Measurements from ENCODE around the gene POGK.

The POGK gene

DNA sequence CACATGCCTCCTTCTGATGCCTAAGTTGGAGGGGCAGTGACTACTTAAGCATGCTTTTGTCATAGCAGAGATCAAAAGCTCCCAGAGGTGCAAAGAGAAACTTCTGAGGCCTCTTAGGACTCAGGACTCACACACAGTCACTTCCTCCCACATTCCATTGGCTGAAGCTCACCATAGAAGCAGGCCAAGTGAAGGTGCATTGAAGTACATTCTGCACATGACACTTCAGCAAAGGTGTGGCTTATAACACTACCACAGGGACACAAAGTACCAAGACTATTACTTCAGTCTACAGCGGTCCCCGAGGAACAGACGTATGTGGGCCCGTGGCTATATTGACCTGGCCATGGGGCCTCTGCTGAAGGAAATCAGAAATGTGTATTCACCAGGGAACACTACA, 2.5 kb upstream of the POGK start:
- TF ChIP-seq TAF1 (IDR thresholded peaks at IDR 0.05; ENCODE audit: borderline replicate concordance, insufficient read depth, low read length) (no peak), FOXP2 (optimal IDR thresholded peaks at IDR 0.05; ENCODE audit: borderline replicate concordance, extremely low read depth, extremely low read length, insufficient read depth) (no peak)

DNA sequence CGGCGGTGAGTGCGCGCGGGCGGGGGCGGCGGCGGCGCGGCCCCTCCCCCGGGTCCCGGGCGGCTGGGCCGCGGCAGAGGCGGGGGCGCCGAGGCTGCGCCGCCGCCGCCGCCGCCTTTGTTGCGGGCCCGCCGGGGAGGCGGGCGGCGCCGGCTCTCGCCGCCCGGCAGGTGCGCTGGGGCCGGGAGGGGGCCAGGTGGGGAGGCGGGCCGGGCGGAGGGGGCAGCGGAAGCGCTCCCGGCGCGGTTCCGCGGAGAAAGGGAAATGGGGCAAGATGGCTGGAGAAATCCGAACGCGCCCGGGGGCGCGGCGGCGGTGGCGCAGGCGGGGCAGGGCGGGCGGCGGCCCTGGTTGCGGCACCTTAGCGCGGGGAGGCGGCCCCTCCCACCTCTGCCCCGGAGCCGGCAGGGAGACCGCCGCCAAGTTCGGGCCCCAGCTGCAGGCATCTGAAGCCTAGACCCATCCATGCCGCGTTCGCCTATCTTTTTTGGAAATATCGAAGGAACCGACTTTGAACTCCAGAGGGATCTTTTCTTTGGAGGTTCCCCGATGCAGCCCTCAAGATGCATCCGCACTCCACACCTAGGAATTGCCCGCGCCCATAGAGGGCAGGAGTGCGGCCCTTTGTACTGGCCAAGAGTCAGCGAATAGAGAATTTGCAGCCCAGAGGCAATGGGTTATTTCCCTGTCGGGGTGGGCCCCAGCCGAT, 479 bp downstream of the POGK start:
- 0 out of 2 replicates have a peak, but pooled peaks have one; percentile 18 for TF ChIP-seq SIN3A (IDR thresholded peaks at IDR 0.05; ENCODE audit: borderline replicate concordance, insufficient read depth, low read length)
- TF ChIP-seq FOXP2 (optimal IDR thresholded peaks at IDR 0.05; ENCODE audit: borderline replicate concordance, extremely low read depth, extremely low read length, insufficient read depth) = no peak

DNA sequence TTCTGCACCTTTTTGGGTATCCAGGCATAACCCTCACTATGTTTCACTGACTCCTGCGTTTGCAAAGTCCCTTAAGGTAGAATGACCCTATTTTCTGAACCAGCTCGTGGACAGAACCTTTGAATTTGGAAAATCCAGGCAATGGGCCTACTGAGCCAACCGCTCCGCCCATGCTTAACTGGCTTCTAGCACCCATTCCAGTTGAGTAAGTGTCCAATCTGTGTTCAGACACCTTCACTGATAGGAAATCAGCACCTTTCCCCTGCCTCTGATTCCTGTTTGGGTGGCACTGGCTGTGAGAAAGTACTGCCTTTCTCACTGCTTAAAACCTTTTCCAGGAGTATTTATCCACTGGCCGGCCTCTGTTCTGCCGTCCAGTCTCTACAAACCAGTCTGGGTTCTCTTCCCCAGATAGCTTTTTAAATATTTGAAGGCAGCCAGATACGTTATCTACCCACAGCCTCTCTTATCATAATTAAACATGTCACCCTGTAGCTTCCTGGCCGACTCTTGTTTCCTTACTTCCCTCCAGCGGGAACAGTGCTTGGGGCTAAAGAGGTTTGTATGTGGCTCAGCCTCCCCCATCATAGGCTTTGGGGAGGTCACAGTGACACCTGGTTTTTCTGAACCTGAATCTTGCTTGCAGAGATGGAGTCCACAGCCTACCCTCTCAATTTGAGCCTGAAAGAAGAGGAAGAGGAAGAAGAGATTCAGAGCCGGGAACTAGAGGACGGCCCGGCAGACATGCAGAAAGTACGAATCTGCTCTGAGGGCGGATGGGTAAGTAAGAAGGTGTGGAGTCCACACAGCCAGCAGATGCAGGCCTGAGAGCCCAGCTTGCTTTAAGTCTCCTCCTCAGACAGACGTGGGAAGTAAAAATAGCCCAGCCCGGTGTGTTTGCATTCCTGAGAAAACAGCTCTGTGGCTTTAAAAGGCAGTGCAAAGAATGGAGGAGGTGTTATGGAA, 1.3 kb downstream of the POGK start:
- TF ChIP-seq, protein P1, sequence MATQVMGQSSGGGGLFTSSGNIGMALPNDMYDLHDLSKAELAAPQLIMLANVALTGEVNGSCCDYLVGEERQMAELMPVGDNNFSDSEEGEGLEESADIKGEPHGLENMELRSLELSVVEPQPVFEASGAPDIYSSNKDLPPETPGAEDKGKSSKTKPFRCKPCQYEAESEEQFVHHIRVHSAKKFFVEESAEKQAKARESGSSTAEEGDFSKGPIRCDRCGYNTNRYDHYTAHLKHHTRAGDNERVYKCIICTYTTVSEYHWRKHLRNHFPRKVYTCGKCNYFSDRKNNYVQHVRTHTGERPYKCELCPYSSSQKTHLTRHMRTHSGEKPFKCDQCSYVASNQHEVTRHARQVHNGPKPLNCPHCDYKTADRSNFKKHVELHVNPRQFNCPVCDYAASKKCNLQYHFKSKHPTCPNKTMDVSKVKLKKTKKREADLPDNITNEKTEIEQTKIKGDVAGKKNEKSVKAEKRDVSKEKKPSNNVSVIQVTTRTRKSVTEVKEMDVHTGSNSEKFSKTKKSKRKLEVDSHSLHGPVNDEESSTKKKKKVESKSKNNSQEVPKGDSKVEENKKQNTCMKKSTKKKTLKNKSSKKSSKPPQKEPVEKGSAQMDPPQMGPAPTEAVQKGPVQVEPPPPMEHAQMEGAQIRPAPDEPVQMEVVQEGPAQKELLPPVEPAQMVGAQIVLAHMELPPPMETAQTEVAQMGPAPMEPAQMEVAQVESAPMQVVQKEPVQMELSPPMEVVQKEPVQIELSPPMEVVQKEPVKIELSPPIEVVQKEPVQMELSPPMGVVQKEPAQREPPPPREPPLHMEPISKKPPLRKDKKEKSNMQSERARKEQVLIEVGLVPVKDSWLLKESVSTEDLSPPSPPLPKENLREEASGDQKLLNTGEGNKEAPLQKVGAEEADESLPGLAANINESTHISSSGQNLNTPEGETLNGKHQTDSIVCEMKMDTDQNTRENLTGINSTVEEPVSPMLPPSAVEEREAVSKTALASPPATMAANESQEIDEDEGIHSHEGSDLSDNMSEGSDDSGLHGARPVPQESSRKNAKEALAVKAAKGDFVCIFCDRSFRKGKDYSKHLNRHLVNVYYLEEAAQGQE (IDR thresholded peaks at IDR 0.05; ENCODE audit: insufficient read depth in 1 of 2, low read depth in 2 of 2, low read length in 2 of 2) = no peak
- TF ChIP-seq SIN3A (IDR thresholded peaks at IDR 0.05; ENCODE audit: borderline replicate concordance, insufficient read depth, low read length) = no peak
- no peak for TF ChIP-seq TAF1 (IDR thresholded peaks at IDR 0.05; ENCODE audit: borderline replicate concordance, insufficient read depth, low read length)
- no peak for TF ChIP-seq POLR2AphosphoS5 (IDR thresholded peaks at IDR 0.05; ENCODE audit: low read depth, low read length)
- no peak for TF ChIP-seq FOXP2 (optimal IDR thresholded peaks at IDR 0.05; ENCODE audit: borderline replicate concordance, extremely low read depth, extremely low read length, insufficient read depth)

- TF ChIP-seq TAF1 (IDR thresholded peaks at IDR 0.05; ENCODE audit: borderline replicate concordance, insufficient read depth, low read length) (no peak), POLR2AphosphoS5 (IDR thresholded peaks at IDR 0.05; ENCODE audit: low read depth, low read length) (no peak), FOXP2 (optimal IDR thresholded peaks at IDR 0.05; ENCODE audit: borderline replicate concordance, extremely low read depth, extremely low read length, insufficient read depth) (no peak), SIN3A (IDR thresholded peaks at IDR 0.05; ENCODE audit: borderline replicate concordance, insufficient read depth, low read length) (no peak)
- TF ChIP-seq, protein P1 (IDR thresholded peaks at IDR 0.05; ENCODE audit: insufficient read depth in 1 of 2, low read depth in 2 of 2, low read length in 2 of 2) = no peak
Measured at GRCh38 chr1:166843322-166843721, 4.0 kb downstream of the POGK start.

- no peak for TF ChIP-seq TAF1 (IDR thresholded peaks at IDR 0.05; ENCODE audit: borderline replicate concordance, insufficient read depth, low read length)
- TF ChIP-seq FOXP2 (optimal IDR thresholded peaks at IDR 0.05; ENCODE audit: borderline replicate concordance, extremely low read depth, extremely low read length, insufficient read depth) = no peak
- TF ChIP-seq POLR2AphosphoS5 (IDR thresholded peaks at IDR 0.05; ENCODE audit: low read depth, low read length) = no peak
- TF ChIP-seq, protein P1 (IDR thresholded peaks at IDR 0.05; ENCODE audit: insufficient read depth in 1 of 2, low read depth in 2 of 2, low read length in 2 of 2) = no peak
- TF ChIP-seq SIN3A (IDR thresholded peaks at IDR 0.05; ENCODE audit: borderline replicate concordance, insufficient read depth, low read length) = no peak
Measured at GRCh38 chr1:166843769-166844596, 4.7 kb downstream of the POGK start.
